ENCODE results near the gene PPBP.

GRCh38 chr4:73978886-73979285 lies 9.1 kb downstream of the PPBP start:
- TF ChIP-seq CTCF (IDR thresholded peaks at IDR 0.05; ENCODE audit: low read depth, low read length, missing input control) (no peak), ATF3 (IDR thresholded peaks at IDR 0.05) (no peak), MAX (IDR thresholded peaks at IDR 0.05) (no peak), ZBTB33 (IDR thresholded peaks at IDR 0.05) (no peak)
